NCI-H1436 (cell line): ENCODE data around the gene SVIL.

Experiments used
- DNase-seq: peaks from one replicate; lab custom pipeline; 2025; lab: John Stamatoyannopoulos, UW

The SVIL gene

GRCh38 chr10:29411666-29412315, 223.0 kb downstream of the SVIL start:
- DNase-seq, result no peak

- DNase-seq, result peak; percentile 53
Observed at GRCh38 chr10:29409241-29410054, 225.3 kb downstream of the SVIL start.

GRCh38 chr10:29408847-29409240, 225.9 kb downstream of the SVIL start:
- no peak for DNase-seq
